ENCODE data around the gene FAM110C.
A peak's percentile ranks its signal among the peaks of the same experiment; 100 is the strongest.
"Not testable (repeated sequence)": the region's sequence is repeated elsewhere in the genome, so short reads cannot be mapped to it uniquely, and the experiment has no call there.

Gene FAM110C

GRCh38 chr2:23283-23682 is 23.0 kb downstream of the FAM110C start (continued):
- TF ChIP-seq TSHZ1 (tag by site-specific recombination; IDR thresholded peaks at IDR 0.05; ENCODE audit: borderline replicate concordance), result no peak
- TF ChIP-seq ZIC2 (tag by site-specific recombination; IDR thresholded peaks at IDR 0.05), result no peak
- no peak for TF ChIP-seq ZFP69B (tag by site-specific recombination; IDR thresholded peaks at IDR 0.05)
- no peak for TF ChIP-seq ZNF677 (tag by site-specific recombination; IDR thresholded peaks at IDR 0.05)

- H3K36me3 ChIP-seq (ENCODE audit: control insufficient read depth in 2 of 2, insufficient read depth in 1 of 2, low read length in 2 of 2); H3K27ac ChIP-seq (ENCODE audit: extremely low read depth, low read depth, low read length); H3K4me1 ChIP-seq (ENCODE audit: control insufficient read depth, insufficient read depth, low read length); H3K9me3 ChIP-seq (ENCODE audit: control insufficient read depth, insufficient read depth, low read depth, low read length); POLR2A ChIA-PET; H3K4me3 ChIP-seq (ENCODE audit: low read depth, low read length): not testable (repeated sequence)
- CTCF ChIA-PET, result interaction anchor here (0.7 to 1.9 kb wide), 4 partner anchors 10 to 463 kb away, joined by 3 to 9 read pairs (median 4); no protein-coding TSS in a partner anchor
- TF ChIP-seq ZNF580 (tag by site-specific recombination; IDR thresholded peaks at IDR 0.05) (0 out of 2 replicates have a peak, but pooled peaks have one; percentile 24), ZNF146 (tag by site-specific recombination; IDR thresholded peaks at IDR 0.05) (peak; percentile 91)
Observed at GRCh38 chr2:22244-22643, 24.1 kb downstream of the FAM110C start.

GRCh38 chr2:20259-20658 is 26.0 kb downstream of the FAM110C start:
- H3K9me3 ChIP-seq (ENCODE audit: control insufficient read depth, insufficient read depth, low read depth, low read length); H3K4me3 ChIP-seq (ENCODE audit: low read depth, low read length); H3K27ac ChIP-seq (ENCODE audit: extremely low read depth, low read depth, low read length); H3K4me1 ChIP-seq (ENCODE audit: control insufficient read depth, insufficient read depth, low read length); H3K36me3 ChIP-seq (ENCODE audit: control insufficient read depth in 2 of 2, insufficient read depth in 1 of 2, low read length in 2 of 2); POLR2A ChIA-PET: not testable (repeated sequence)
- peak; percentile 64 for TF ChIP-seq ZNF629 (tag by site-specific recombination; IDR thresholded peaks at IDR 0.05)
- TF ChIP-seq ATF2 (tag by site-specific recombination; IDR thresholded peaks at IDR 0.05; ENCODE audit: low read depth), result peak; percentile 83; the same call in 1 of the 2 replicates
- 0 out of 2 replicates have a peak, but pooled peaks have one; percentile 26 for TF ChIP-seq ZNF600 (tag by site-specific recombination; IDR thresholded peaks at IDR 0.05)
- TF ChIP-seq ZNF660 (tag by site-specific recombination; IDR thresholded peaks at IDR 0.05), result 0 out of 2 replicates have a peak, but pooled peaks have one; percentile 37
- TF ChIP-seq KLF17 (tag by site-specific recombination; IDR thresholded peaks at IDR 0.05), result 0 out of 2 replicates have a peak, but pooled peaks have one; percentile 19
- CTCF ChIA-PET, result interaction anchor here (0.7 to 8.0 kb wide), 3 partner anchors 8 to 123 kb away, joined by 3 to 57 read pairs (median 13); no protein-coding TSS in a partner anchor

- H3K4me1 ChIP-seq (ENCODE audit: control insufficient read depth, insufficient read depth, low read length), result no peaks in the 10 kb centered on the region
- CTCF ChIA-PET, result interaction anchor here (0.7 to 8.0 kb wide), 5 partner anchors 8 to 123 kb away, joined by 3 to 57 read pairs (median 7); no protein-coding TSS in a partner anchor
- no peak overlapping the region for H3K27ac ChIP-seq (ENCODE audit: extremely low read depth, low read depth, low read length)
- no peak overlapping the region for H3K4me3 ChIP-seq (ENCODE audit: low read depth, low read length)
- no peaks in the 10 kb centered on the region for H3K9me3 ChIP-seq (ENCODE audit: control insufficient read depth, insufficient read depth, low read depth, low read length)
- POLR2A ChIA-PET, result no interaction called here
- TF ChIP-seq ZNF639 (tag by site-specific recombination; IDR thresholded peaks at IDR 0.05) (no peak), KLF17 (tag by site-specific recombination; IDR thresholded peaks at IDR 0.05) (no peak), ZNF768 (tag by site-specific recombination; IDR thresholded peaks at IDR 0.05) (no peak), KLF1 (tag by site-specific recombination; IDR thresholded peaks at IDR 0.05) (no peak), ZFP3 (tag by site-specific recombination; IDR thresholded peaks at IDR 0.05; ENCODE audit: low read depth) (no peak), SP7 (tag by site-specific recombination; IDR thresholded peaks at IDR 0.05) (no peak)
- H3K36me3 ChIP-seq (ENCODE audit: control insufficient read depth in 2 of 2, insufficient read depth in 1 of 2, low read length in 2 of 2), result no peaks in the 10 kb centered on the region
Observed at GRCh38 chr2:19505-19904, 26.8 kb downstream of the FAM110C start.
